HG03558 (cell line): ENCODE data around the gene LIPC.

Experiments used
- ATAC-seq: cut with Tn5 transposase; IDR thresholded peaks from one replicate; pipeline ENCODE4 v1.9.1; 2021; ENCODE audit warnings: moderate number of reproducible peaks; ENCODE audit not compliant: unreplicated experiment; ENCODE audit errors: extremely low read depth

The LIPC gene

GRCh38 chr15:58566029-58566428, 134.2 kb downstream of the LIPC start:
- no peak for ATAC-seq

DNA sequence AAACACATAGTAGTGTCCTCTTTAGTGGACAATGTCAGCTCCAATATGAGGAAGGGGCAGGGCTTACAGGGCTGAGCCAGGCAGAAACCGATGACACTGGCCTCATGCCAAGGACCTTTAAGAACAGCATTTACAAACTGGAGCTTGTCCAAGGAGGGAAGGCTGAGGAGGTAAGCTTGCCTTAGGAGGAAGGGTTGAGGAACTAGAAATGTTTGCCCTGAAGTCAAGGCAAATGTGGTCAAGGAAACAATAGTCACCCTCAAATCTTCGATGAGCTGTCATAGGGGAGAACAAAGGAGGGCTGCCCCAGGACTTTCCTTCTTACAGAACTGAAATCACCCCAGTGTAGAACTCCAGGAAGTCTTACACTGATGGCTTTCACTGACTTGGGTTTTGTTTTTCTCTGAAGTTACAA, 136.4 kb downstream of the LIPC start:
- ATAC-seq = no peak

DNA sequence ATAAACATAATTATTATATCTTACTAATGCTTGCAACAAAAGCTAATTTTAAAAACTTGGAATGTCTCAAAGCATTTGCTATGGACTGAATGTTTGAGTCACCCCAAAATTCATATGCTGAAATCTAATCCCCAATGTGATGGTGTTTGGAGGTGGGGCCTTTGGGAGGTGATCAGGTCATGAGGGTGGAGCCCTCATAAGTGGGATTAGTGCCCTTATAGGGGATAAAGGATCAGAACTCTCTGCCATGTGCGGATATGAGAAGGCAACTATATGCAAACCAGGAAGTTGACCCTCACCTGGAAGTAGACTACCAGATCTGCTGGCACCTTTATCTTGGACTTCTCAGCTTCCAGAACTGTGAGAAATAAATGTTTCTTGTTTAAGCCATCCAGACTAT, 137.7 kb downstream of the LIPC start:
- no peak for ATAC-seq

DNA sequence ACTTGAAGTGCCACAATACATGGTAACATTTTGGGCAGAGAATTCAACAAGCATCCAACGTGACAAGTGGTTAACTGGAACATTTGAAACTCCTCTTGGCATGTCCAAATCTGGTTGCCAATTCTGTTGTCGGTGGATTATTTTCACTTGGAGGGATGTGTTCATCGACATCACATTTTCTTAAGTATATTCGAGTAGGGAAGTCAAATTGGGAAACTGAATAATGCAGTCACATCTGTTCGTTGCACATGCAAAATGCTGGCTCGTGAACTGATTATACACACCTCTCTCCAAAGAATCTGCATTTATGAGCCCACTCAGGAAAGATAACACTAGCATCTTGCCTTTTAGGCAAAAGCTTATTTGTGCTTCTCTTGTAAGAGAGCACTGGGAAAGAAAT, 139.7 kb downstream of the LIPC start:
- no peak for ATAC-seq

- ATAC-seq = no peak
These were observed 140.7 kb downstream of the LIPC start for GRCh38 chr15:58572521-58572920.

DNA sequence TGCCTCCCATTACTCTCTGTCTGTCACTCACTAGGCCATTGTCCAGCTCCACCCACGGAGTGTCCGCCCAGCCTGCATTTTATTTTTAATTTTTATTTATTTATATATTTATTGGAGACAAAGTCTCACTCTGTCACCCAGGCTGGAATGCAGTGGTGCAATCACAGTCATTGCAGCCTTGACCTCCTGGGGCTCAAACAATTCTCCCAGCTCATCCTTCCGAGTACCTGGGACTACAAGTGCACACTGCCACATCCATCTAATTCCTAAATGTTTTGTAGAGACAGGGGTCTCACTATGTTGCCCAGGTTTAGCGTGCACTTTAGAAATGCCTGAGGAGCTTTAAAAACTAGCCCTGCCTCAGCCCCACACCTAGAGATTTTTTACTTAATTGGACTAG, 141.5 kb downstream of the LIPC start:
- ATAC-seq = no peak

DNA sequence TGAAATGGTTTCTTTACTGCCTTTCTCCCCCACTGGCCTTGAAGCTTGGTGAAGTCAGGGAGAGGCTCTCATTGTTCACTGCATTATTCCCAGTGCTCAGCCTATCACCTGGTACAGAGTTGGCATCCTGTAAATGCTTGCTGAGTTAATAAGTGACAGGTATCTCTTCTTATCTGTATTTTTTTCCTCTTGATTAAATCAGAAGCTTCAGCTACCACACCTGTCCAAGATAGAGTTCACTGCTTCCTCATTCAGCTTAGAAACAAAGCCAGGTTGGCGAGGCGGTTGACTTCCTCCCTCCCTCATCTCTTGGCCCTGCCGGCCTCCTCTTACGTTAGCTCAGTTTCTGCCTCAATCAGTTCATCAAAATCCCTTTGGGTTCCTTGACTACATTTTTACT, 142.8 kb downstream of the LIPC start:
- ATAC-seq = no peak

- ATAC-seq = no peak
These were observed 143.4 kb downstream of the LIPC start for GRCh38 chr15:58575045-58575786.

GRCh38 chr15:58576657-58577056, 144.9 kb downstream of the LIPC start:
- ATAC-seq = no peak

GRCh38 chr15:58582160-58582559, 150.4 kb downstream of the LIPC start:
- no peak for ATAC-seq

GRCh38 chr15:58583171-58583908, 151.5 kb downstream of the LIPC start:
- ATAC-seq = no peak

- no peak for ATAC-seq
These were observed 153.1 kb downstream of the LIPC start for GRCh38 chr15:58584789-58585461.

DNA sequence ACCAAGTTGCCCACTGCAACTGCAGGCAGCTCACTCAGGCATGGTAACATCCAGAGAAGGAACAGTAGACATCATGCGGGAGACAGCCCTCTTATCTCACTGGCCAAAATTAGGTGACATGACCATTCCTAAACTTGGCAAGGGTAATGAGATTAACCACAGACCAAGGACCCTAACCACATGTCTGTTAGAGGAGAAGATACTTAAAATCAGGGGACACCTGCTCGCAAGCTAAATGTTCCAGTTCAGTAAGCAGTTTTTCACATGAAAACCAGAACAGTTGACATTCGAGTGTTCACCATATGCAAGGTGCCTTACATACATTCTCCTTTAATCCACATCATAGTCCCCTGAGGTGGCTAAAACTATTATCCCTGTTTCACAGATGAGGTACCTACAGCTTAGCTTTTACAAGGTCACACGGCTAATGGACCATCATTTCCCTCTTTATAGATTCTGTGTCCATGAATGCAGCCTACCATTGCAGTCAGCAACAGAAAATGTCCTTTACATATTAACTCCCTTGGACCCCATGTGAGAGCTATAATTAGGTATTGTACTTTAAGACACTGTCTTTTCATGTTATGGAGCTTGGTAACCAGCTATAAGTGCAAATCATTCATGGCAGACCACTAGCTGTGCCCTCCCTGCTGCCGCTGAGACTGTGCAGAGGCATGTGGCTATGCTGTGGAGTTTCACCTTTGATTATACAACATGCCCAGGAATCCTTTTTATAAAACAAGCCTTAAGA, 154.1 kb downstream of the LIPC start:
- no peak for ATAC-seq

GRCh38 chr15:58587486-58587885, 155.7 kb downstream of the LIPC start:
- ATAC-seq = no peak

DNA sequence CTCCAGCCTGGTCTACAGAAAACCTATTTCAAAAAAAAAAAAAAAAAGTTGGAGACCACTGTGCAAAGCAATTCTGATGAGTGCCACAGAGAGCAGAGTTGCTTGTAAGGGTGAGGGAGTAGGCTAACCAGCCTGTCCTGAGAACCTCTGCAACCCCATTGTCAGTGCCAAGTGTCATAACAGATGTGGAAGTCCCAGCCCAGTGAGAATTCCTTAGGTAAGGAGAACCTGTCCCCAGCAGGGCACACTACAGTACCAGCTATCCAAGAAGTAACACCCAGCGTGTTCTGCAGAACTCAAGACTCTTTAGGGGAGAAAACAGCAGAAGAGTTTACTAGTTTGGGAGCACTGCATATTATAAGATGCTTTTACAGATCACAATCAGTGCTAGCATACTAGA, 156.3 kb downstream of the LIPC start:
- ATAC-seq = no peak

DNA sequence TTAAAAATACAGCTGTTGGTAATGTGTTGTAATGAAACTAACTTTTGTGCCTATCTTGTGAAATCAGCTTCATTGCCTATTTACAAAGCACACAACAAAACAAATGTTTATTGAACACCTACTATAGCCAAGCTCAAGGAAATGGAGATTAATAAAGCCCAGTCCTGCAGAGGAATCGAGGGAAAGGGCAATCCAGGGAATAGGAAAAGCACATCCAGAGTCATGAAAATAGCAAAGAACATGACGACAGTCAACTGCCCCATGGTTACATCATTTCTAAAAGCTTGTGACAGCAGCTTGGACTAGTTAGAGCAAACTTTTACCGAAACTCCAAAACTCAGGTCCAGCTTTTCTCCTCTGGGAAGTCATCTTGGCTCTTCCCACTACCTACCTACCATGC, 157.3 kb downstream of the LIPC start:
- ATAC-seq = no peak

DNA sequence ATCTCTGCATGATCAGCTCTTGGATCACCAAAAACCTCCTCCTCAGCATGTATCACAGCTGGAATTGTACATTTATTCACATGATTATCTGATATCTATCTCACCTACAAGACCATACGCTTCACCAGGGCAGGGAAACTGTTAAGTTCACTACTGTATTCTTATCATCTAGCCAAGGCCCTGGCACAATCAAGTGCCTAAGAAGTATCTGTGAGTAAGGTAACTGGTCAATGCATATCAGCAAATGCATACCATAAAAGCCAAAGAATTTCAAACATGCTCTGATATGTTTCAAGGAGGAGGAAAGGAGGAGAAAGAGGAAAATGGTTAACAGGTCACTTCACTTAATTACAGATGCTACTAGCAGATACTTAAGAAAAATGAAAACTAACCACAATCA, 158.4 kb downstream of the LIPC start:
- no peak for ATAC-seq

- ATAC-seq = no peak
These were observed 159.1 kb downstream of the LIPC start for GRCh38 chr15:58590926-58591325.

GRCh38 chr15:58593870-58594269, 162.1 kb downstream of the LIPC start:
- ATAC-seq = no peak

DNA sequence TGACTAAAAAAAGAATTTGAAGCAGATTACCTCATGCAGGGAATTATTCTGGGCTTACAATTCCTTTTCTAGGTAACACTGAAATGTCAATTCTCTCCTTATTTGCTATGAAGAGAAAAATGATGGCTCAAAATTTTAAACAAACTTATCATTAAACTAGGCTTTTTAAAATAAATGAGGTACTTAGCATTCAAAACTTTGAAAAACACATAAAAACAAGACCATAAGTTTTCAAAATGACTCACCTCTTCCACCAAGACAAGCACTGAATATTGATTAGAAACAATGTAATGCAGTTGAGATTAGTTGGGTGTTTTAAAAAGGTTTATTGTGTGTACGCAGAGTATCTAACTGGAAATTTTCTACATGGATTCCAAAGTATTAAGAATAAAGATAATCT, 163.1 kb downstream of the LIPC start:
- no peak for ATAC-seq
